ENCODE measurements around the gene PTTG1IP.
A peak's percentile ranks its signal among the peaks of the same experiment; 100 is the strongest.
"Not testable (repeated sequence)": the region's sequence is repeated elsewhere in the genome, so short reads cannot be mapped to it uniquely, and the experiment has no call there.

Gene PTTG1IP

DNA sequence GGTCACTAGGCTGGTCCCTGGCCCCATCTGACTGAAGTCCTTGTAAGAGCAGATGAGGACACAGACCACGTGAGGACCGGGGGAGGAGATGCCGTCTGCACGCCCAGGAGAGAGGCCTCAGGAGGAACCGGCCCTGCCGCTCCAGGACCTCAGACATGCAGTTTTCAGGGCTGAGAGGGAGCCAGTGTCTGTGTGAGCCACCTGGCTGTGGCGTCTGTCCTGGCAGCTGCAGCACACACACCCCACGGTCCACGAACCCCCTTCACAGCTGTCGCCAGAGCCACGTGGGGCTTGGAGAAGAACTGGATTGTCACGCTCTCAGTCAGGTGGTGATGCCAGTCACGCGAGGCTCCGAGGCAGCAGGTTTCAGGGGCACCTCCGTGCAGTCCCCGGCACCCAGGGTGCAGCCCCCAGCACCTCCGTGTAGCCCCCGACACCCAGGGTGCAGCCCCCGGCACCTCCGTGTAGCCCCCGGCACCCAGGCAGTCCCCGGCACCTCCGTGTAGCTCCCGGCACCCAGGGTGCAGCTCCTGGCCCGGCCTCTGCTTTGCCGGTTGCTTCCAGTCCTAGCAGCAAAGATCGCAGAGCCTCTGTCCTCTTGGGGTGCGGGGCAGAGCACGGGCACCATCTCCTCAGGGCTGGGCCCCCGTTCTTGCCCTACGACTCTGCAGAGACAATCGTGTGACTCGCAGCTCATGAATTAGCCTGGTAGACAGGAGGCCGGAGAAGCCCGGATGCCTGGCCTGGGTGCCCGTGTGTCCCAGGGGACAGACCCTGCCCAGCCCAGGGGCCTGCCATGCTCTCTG lies 36.6 kb downstream of the PTTG1IP start:
- H3K4me3 ChIP-seq (ENCODE audit: low read depth, low read length): no peak overlapping the region
- peak; percentile 74 for DNase-seq (ENCODE audit: low read depth)
- TF ChIP-seq MYC (IDR thresholded peaks at IDR 0.05; ENCODE audit: low read depth, low read length): peak; percentile 67
- TF ChIP-seq CTCF (IDR thresholded peaks at IDR 0.05; ENCODE audit: low read depth, low read length): no peak
- TF ChIP-seq, protein P1, sequence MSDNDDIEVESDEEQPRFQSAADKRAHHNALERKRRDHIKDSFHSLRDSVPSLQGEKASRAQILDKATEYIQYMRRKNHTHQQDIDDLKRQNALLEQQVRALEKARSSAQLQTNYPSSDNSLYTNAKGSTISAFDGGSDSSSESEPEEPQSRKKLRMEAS (IDR thresholded peaks at IDR 0.05; ENCODE audit: low read depth, low read length): peak; percentile 87

DNA sequence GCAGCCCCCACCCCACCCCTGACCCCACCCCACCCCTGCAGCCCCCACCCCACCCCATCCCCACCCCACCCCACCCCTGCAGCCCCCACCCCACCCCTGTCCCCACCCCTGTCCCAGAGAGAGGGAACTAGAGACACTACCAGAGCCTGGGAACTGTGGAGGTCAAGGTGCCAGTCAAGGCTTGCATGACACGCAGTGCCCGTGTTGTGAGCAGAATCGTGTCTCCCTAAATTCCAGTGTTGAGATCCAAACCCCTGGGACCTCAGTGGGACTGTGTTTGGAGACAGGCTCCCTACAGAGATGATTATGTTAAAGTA lies 37.2 kb downstream of the PTTG1IP start:
- DNase-seq (ENCODE audit: low read depth): no peak
- H3K4me3 ChIP-seq (ENCODE audit: low read depth, low read length): no peak overlapping the region
- TF ChIP-seq CTCF (IDR thresholded peaks at IDR 0.05; ENCODE audit: low read depth, low read length) (no peak), MYC (IDR thresholded peaks at IDR 0.05; ENCODE audit: low read depth, low read length) (no peak)

DNA sequence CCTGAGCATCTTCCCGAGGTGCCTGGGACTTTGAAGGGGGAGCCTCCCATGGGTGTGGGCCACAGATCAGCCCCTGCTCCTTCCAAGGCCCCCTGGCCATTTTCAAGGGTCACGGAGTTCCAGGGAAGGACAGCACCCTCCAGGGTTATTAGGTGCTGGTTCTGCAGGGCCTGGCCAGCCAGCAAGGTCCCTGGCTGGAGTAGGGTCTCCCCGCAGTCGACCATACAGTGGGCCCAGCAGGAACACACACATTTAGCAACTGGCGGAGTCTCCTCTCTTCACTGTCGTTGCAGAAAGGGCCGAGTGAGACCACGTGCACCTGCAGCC lies 37.9 kb downstream of the PTTG1IP start:
- DNase-seq (ENCODE audit: low read depth): no peak
- TF ChIP-seq POLR2A (IDR thresholded peaks at IDR 0.05; ENCODE audit: extremely low read depth, insufficient read length): no peak
- TF ChIP-seq CTCF (IDR thresholded peaks at IDR 0.05; ENCODE audit: low read depth, low read length): no peak
- no peak for TF ChIP-seq MYC (IDR thresholded peaks at IDR 0.05; ENCODE audit: low read depth, low read length)
- TF ChIP-seq, protein P1 (IDR thresholded peaks at IDR 0.05; ENCODE audit: low read depth, low read length): no peak
- H3K4me3 ChIP-seq (ENCODE audit: low read depth, low read length): no peak overlapping the region

GRCh38 chr21:44834951-44835646 lies 38.4 kb downstream of the PTTG1IP start:
- DNase-seq (ENCODE audit: low read depth): no peak
- H3K4me3 ChIP-seq (ENCODE audit: low read depth, low read length): no peak overlapping the region
- TF ChIP-seq MYC (IDR thresholded peaks at IDR 0.05; ENCODE audit: low read depth, low read length) (no peak), POLR2A (IDR thresholded peaks at IDR 0.05; ENCODE audit: extremely low read depth, insufficient read length) (no peak), CTCF (IDR thresholded peaks at IDR 0.05; ENCODE audit: low read depth, low read length) (no peak)
- TF ChIP-seq, protein P1 (IDR thresholded peaks at IDR 0.05; ENCODE audit: low read depth, low read length): no peak

DNA sequence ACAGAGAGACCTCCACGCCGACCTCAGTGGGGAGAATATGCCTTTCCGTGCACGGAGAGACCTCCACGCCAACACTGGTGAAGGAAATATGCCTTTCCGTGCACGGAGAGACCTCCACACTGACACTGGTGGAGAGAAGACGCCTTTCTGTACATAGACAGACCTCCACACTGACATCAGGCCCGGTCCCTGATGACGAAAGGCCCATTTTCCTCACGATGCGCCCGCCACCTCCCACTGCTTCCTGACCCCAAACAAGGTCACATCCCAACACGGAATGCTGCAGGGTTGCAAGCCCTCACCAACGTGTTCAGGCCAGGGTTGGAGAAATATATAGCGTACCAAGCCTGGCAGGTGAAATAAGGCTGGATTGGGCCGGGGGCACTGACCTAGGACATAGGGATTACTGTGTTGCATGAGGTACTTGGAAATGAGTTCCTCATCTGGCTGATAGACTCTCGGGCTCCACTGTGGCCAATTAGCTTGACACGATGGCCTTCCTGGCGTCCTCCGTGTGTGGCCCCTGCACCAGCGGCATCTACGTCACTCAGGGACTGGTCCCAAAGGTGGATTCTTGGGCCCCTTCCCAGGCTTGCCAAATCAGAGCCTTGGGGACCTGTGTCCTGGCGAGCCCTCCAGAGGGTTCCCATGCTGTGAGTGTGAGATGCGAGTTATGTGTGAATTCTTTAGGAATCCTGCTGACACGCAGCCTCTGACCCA lies 39.1 kb downstream of the PTTG1IP start:
- no peak overlapping the region for H3K4me3 ChIP-seq (ENCODE audit: low read depth, low read length)
- DNase-seq (ENCODE audit: low read depth): no peak
- TF ChIP-seq, protein P1 (IDR thresholded peaks at IDR 0.05; ENCODE audit: low read depth, low read length): no peak
- TF ChIP-seq POLR2A (IDR thresholded peaks at IDR 0.05; ENCODE audit: extremely low read depth, insufficient read length) (no peak), MYC (IDR thresholded peaks at IDR 0.05; ENCODE audit: low read depth, low read length) (no peak)

DNA sequence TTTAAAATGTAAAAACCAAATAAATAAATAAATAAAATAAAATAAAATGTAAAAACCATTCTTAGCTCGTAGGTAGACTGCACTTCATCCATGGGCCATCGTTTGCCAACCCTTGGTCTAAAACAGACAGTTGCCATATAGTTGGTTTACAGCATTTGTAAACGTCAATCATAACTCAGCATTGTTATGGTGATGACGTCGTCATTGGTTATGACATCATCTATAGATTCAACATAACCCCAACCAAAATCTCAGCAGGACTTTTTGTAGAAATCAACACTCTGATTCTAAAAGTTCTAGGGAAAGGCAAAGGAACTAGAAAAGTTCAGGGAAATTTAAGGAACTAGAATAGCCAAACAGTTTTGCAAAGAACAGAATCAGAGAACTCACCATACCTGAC lies 39.8 kb downstream of the PTTG1IP start:
- no peak for DNase-seq (ENCODE audit: low read depth)
- TF ChIP-seq MYC (IDR thresholded peaks at IDR 0.05; ENCODE audit: low read depth, low read length) (no peak), POLR2A (IDR thresholded peaks at IDR 0.05; ENCODE audit: extremely low read depth, insufficient read length) (no peak), CTCF (IDR thresholded peaks at IDR 0.05; ENCODE audit: low read depth, low read length) (no peak)
- TF ChIP-seq, protein P1 (IDR thresholded peaks at IDR 0.05; ENCODE audit: low read depth, low read length): no peak
- no peak overlapping the region for H3K4me3 ChIP-seq (ENCODE audit: low read depth, low read length)

DNA sequence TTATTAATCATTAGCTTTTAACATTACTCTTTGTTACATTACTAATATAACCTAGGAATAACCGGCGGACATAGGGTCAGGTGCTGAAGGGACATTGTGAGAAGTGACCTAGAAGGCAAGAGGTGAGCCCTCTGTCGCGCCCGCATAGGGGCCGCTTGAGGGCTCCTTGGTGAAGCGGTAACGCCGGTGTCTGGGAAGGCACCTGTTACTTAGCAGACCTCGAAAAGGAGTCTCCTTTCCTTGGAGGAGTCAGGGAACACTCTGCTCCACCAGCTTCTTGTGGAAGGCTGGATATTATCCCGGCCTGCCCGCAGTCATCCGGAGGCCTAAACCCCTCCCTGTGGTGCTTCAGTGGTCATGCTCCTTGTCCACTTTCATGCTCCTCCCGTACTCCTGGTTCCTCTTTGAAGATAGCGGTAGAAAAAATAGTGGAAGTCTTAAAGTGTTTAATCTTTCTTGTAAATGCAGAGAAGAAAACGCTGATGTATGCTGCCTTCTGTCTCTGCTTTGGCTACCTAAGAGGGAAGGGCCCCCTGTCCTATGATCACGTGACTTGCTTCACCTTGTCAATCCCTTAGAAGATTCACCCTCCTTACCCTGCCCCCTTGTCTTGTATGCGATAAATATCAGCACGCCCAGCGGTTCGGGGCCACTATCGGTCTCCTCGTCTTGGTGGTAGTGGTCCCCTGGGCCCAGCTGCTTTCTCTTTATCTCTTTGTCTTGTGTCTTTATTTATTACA lies 40.8 kb downstream of the PTTG1IP start:
- not testable (repeated sequence) for DNase-seq (ENCODE audit: low read depth)

More for the DNA sequence above, 40.8 kb downstream of the PTTG1IP start:
- not testable (repeated sequence) for H3K4me3 ChIP-seq (ENCODE audit: low read depth, low read length)
